VCaP (cell line): ENCODE measurements around the gene CDH4.
"Not testable (repeated sequence)": the region's sequence is repeated elsewhere in the genome, so short reads cannot be mapped to it uniquely, and the experiment has no call there.

Experiments
- H3K27ac ChIP-seq: fragments of 450-650 bp; 2 replicates; pipeline ENCODE4 v1.5.1; 2017
- TF ChIP-seq, protein P1 (sequence below): fragments of 450-650 bp; conservative IDR thresholded peaks from 2 replicates; pipeline ENCODE4 v1.5.1; 2017; ENCODE audit warnings: mild to moderate bottlenecking, moderate library complexity

CDH4 gene

GRCh38 chr20:61397790-61398189, 145.7 kb downstream of the CDH4 start:
- H3K27ac ChIP-seq: peak overlapping the region; percentile 95
- TF ChIP-seq, protein P1, sequence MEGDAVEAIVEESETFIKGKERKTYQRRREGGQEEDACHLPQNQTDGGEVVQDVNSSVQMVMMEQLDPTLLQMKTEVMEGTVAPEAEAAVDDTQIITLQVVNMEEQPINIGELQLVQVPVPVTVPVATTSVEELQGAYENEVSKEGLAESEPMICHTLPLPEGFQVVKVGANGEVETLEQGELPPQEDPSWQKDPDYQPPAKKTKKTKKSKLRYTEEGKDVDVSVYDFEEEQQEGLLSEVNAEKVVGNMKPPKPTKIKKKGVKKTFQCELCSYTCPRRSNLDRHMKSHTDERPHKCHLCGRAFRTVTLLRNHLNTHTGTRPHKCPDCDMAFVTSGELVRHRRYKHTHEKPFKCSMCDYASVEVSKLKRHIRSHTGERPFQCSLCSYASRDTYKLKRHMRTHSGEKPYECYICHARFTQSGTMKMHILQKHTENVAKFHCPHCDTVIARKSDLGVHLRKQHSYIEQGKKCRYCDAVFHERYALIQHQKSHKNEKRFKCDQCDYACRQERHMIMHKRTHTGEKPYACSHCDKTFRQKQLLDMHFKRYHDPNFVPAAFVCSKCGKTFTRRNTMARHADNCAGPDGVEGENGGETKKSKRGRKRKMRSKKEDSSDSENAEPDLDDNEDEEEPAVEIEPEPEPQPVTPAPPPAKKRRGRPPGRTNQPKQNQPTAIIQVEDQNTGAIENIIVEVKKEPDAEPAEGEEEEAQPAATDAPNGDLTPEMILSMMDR: no peak

GRCh38 chr20:61399433-61399832, 147.4 kb downstream of the CDH4 start:
- TF ChIP-seq, protein P1: no peak
- H3K27ac ChIP-seq: peak overlapping the region; percentile 95

GRCh38 chr20:61400499-61400898, 148.4 kb downstream of the CDH4 start:
- TF ChIP-seq, protein P1: no peak
- peak overlapping the region; percentile 6; the same call in 1 of the 2 replicates for H3K27ac ChIP-seq

DNA sequence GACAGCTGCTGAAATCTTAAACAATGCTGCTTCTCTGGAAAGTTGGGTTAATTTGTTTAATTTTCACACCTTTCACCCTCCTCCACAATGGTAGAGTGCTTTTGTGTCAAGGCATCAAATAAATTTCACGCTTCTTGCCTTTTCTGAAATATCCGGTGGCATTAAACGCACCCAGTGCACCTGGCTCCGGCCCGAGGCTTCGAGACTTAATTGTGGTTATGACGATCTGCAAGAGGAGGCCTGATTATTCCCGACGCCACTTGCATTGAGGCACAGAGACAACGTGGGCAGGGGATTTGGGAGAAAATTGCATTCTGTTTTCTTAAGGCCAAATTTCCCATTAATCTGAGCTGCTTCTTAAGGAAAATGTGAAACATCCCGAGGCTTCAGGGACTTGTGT, 152.2 kb downstream of the CDH4 start:
- TF ChIP-seq, protein P1: no peak
- H3K27ac ChIP-seq: no peak overlapping the region

DNA sequence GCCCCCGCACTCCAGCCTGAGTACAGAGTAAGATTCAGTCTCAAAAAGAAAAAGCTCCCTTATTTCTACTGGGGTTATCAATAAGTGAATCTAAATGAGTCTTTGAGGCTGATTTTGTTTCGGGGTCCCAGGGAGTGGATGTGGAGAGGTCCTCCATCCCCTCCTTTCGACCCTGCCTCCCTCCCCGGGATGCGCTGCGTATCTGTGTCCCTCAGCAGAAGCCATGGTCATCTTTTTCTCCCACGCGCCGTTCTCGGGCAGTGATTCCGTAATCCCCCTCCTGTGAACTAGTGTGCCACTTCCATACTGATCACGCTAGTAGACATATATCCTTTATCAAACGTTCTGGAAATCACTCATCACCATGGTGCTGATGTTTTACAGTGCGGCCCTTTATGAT, 152.9 kb downstream of the CDH4 start:
- H3K27ac ChIP-seq: no peak overlapping the region
- TF ChIP-seq, protein P1: no peak

- not testable (repeated sequence) for H3K27ac ChIP-seq
These were observed 154.7 kb downstream of the CDH4 start for GRCh38 chr20:61406773-61407172.

DNA sequence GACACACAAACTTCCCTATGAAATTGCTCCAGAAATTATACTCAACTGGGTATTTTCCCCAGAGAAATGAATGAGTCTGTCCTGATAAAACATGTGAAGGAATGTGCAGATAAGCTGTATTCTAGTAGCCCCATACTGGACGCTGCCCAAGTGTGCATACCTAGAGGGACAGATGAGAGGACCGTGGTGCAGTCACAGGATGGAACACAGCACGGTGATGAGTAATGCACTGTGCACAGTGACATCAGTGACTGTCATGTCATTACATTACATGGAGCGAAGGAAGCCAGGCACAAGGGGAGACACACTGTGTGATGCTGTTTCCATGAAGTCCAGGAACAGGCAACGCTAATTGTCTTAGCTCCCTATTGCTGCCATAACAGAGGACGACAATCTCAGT, 155.5 kb downstream of the CDH4 start:
- TF ChIP-seq, protein P1: no peak
- H3K27ac ChIP-seq: no peak overlapping the region

GRCh38 chr20:61408951-61409740, 157.1 kb downstream of the CDH4 start:
- no peak overlapping the region for H3K27ac ChIP-seq
- TF ChIP-seq, protein P1: no peak
